ENCODE data around the gene CD300A.

CD300A gene

GRCh38 chr17:74441537-74441936 lies 24.9 kb upstream of the CD300A start:
- ChIA-PET CTCF (interaction anchor here (0.6 to 6.2 kb wide), 6 partner anchors 14 to 1284 kb away, joined by 3 to 54 read pairs (median 4); no protein-coding TSS in a partner anchor), POLR2A (no interaction called here)
- H3K4me1 ChIP-seq (ENCODE audit: control insufficient read depth, insufficient read depth, low read length), result peaks cover 5% of the 10 kb centered on the region; the same call in 1 of the 2 replicates
- H3K36me3 ChIP-seq (ENCODE audit: control insufficient read depth in 2 of 2, insufficient read depth in 1 of 2, low read length in 2 of 2), result peaks cover 0 to 21% of the 10 kb centered on the region in 2 experiments; a peak in 2 of 3 replicates
- H3K9me3 ChIP-seq (ENCODE audit: control insufficient read depth, insufficient read depth, low read depth, low read length), result no peaks in the 10 kb centered on the region
- no peak overlapping the region for H3K4me3 ChIP-seq (ENCODE audit: low read depth, low read length)
- no peak overlapping the region for H3K27ac ChIP-seq (ENCODE audit: extremely low read depth, low read depth, low read length)
- no peak for TF ChIP-seq ZSCAN23 (tag by site-specific recombination; IDR thresholded peaks at IDR 0.05)

GRCh38 chr17:74442291-74442669 lies 24.2 kb upstream of the CD300A start:
- TF ChIP-seq ZNF580 (tag by site-specific recombination; IDR thresholded peaks at IDR 0.05), result no peak
- no peak for TF ChIP-seq ZNF530 (tag by site-specific recombination; IDR thresholded peaks at IDR 0.05; ENCODE audit: low read depth)
- TF ChIP-seq ZNF311 (tag by site-specific recombination; IDR thresholded peaks at IDR 0.05; ENCODE audit: borderline replicate concordance), result no peak
- TF ChIP-seq ZBTB49 (tag by site-specific recombination; IDR thresholded peaks at IDR 0.05; ENCODE audit: low read depth), result no peak
- no peak for TF ChIP-seq ZBTB17 (tag by site-specific recombination; IDR thresholded peaks at IDR 0.05)
- no peak for TF ChIP-seq ZNF555 (tag by site-specific recombination; conservative IDR thresholded peaks at IDR 0.05)
- TF ChIP-seq ZNF366 (tag by site-specific recombination; conservative IDR thresholded peaks at IDR 0.05), result no peak
- TF ChIP-seq ZNF623 (tag by site-specific recombination; IDR thresholded peaks at IDR 0.05), result no peak
- no peak for TF ChIP-seq ZNF660 (tag by site-specific recombination; IDR thresholded peaks at IDR 0.05)
- TF ChIP-seq ZNF488 (tag by site-specific recombination; IDR thresholded peaks at IDR 0.05), result no peak
- TF ChIP-seq KLF1 (tag by site-specific recombination; IDR thresholded peaks at IDR 0.05), result no peak
- TF ChIP-seq AEBP2 (tag by site-specific recombination; IDR thresholded peaks at IDR 0.05; ENCODE audit: borderline replicate concordance), result no peak
- Histone ChIP-seq H3K4me1 (ENCODE audit: control insufficient read depth, insufficient read depth, low read length) (peaks cover 5% of the 10 kb centered on the region; the same call in 1 of the 2 replicates), H3K27ac (ENCODE audit: extremely low read depth, low read depth, low read length) (no peak overlapping the region), H3K36me3 (ENCODE audit: control insufficient read depth in 2 of 2, insufficient read depth in 1 of 2, low read length in 2 of 2) (peaks cover 0 to 28% of the 10 kb centered on the region in 2 experiments; a peak in 2 of 3 replicates), H3K4me3 (ENCODE audit: low read depth, low read length) (no peak overlapping the region), H3K9me3 (ENCODE audit: control insufficient read depth, insufficient read depth, low read depth, low read length) (no peaks in the 10 kb centered on the region)
- ChIA-PET POLR2A (no interaction called here), CTCF (interaction anchor here (0.7 to 6.2 kb wide), 3 partner anchors 13 to 179 kb away, joined by 3 to 54 read pairs (median 3); no protein-coding TSS in a partner anchor)

- Histone ChIP-seq H3K36me3 (ENCODE audit: control insufficient read depth in 2 of 2, insufficient read depth in 1 of 2, low read length in 2 of 2) (peaks cover 0 to 34% of the 10 kb centered on the region in 2 experiments; a peak in 2 of 3 replicates), H3K9me3 (ENCODE audit: control insufficient read depth, insufficient read depth, low read depth, low read length) (no peaks in the 10 kb centered on the region), H3K4me1 (ENCODE audit: control insufficient read depth, insufficient read depth, low read length) (peaks cover 5% of the 10 kb centered on the region; the same call in 1 of the 2 replicates), H3K4me3 (ENCODE audit: low read depth, low read length) (no peak overlapping the region), H3K27ac (ENCODE audit: extremely low read depth, low read depth, low read length) (peak overlapping the region; percentile 73)
- CTCF ChIA-PET, result interaction anchor here (1.4 to 6.2 kb wide), 3 partner anchors 13 to 75 kb away, joined by 3 to 54 read pairs (median 10); no protein-coding TSS in a partner anchor
- POLR2A ChIA-PET, result interaction anchor here (0.9 to 2.9 kb wide), 3 partner anchors 11 to 13 kb away, joined by 4 to 12 read pairs (median 5); no protein-coding TSS in a partner anchor
- TF ChIP-seq ZNF658 (tag by site-specific recombination; IDR thresholded peaks at IDR 0.05) (no peak), BCL11B (tag by site-specific recombination; IDR thresholded peaks at IDR 0.05; ENCODE audit: low read depth) (no peak), ZNF639 (tag by site-specific recombination; IDR thresholded peaks at IDR 0.05) (no peak), ZBTB48 (tag by site-specific recombination; IDR thresholded peaks at IDR 0.05) (no peak; the same call in 1 of the 2 replicates), ZNF335 (tag by site-specific recombination; conservative IDR thresholded peaks at IDR 0.05) (peak; percentile 72), ZNF560 (tag by site-specific recombination; IDR thresholded peaks at IDR 0.05; ENCODE audit: borderline replicate concordance) (no peak), ZNF16 (tag by site-specific recombination; IDR thresholded peaks at IDR 0.05; ENCODE audit: low read depth) (no peak), ZFP69B (tag by site-specific recombination; IDR thresholded peaks at IDR 0.05) (no peak), ZNF777 (tag by site-specific recombination; IDR thresholded peaks at IDR 0.05; ENCODE audit: borderline replicate concordance) (no peak), ZNF274 (IDR thresholded peaks at IDR 0.05; ENCODE audit: low read length) (no peak), ZNF274 (tag by site-specific recombination; IDR thresholded peaks at IDR 0.05; ENCODE audit: borderline replicate concordance) (no peak)
Measured at GRCh38 chr17:74442670-74443515, 23.5 kb upstream of the CD300A start.
